Upper lobe of left lung (tissue), 6 donors: ENCODE data around the gene RPS2. TPM values are rescaled to one million over a fixed set of nuclear protein-coding genes. Genes with fewer than 3 reads are reported as not detected.

Source experiments
- ATAC-seq, 2 donors: fragments of 200-7000 bp; cut with Tn5 transposase; one replicate each; pipeline ENCODE4 v1.9.1; 2022; ENCODE audit warnings: mild to moderate bottlenecking in 2 of 2, moderate library complexity in 2 of 2; ENCODE audit not compliant: low FRiP score in 2 of 2
- DNase-seq, 2 donors: peaks; one replicate each; pipeline ENCODE4 v3.0.0-alpha.2; 2019 to 2020
- H3K27ac ChIP-seq, 4 donors: fragments of 200-600 bp; sonication (generic); one replicate each; pipeline ENCODE4 v1.5.1; 2016 to 2019
- H3K27me3 ChIP-seq, 4 donors: fragments of 200-600 bp; sonication (generic); one replicate each; pipeline ENCODE4 v1.5.1; 2017 to 2019
- H3K36me3 ChIP-seq, 4 donors: fragments of 200-600 bp; sonication (generic); one replicate each; pipeline ENCODE4 v1.5.1; 2016 to 2019
- H3K4me1 ChIP-seq, 4 donors: fragments of 200-600 bp; sonication (generic); one replicate each; pipeline ENCODE4 v1.5.1; 2018 to 2019
- H3K4me3 ChIP-seq, 4 donors: fragments of 200-600 bp; sonication (generic); one replicate each; pipeline ENCODE4 v1.5.1; 2017 to 2019; ENCODE audit warnings: mild to moderate bottlenecking in 2 of 4, moderate library complexity in 1 of 4
- H3K9me3 ChIP-seq, 4 donors: fragments of 200-600 bp; sonication (generic); one replicate each; pipeline ENCODE4 v1.5.1; 2018 to 2019
- EP300 ChIP-seq, 4 donors: sonication (generic); formaldehyde crosslinking; IDR thresholded peaks; one replicate each; pipeline ENCODE4 v1.5.1; 2017; ENCODE audit warnings: antibody characterized with exemption in 4 of 4, control low read depth in 2 of 4
- POLR2A ChIP-seq, 4 donors: fragments of 450-650 bp; IDR thresholded peaks; one replicate each; pipeline ENCODE4 v1.5.1; 2016 to 2017; ENCODE audit warnings: antibody characterized with exemption in 4 of 4, mild to moderate bottlenecking in 2 of 4
- POLR2AphosphoS5 ChIP-seq, 2 donors: sonication (generic); formaldehyde crosslinking; IDR thresholded peaks; one replicate each; pipeline ENCODE4 v1.5.1; 2017; ENCODE audit warnings: antibody characterized with exemption in 2 of 2
- WGBS, 2 donors: methylation state at CpG; one replicate each; pipeline ENCODE4 v1.1.5; 2017 to 2018; 5-methylcytosine and 5-hydroxymethylcytosine counted together
- total RNA-seq, 6 donors: library from RNA; depleted of rRNA in 4 of 6; stranded (reverse); fragments of >200 nt in 4 of 6; gene quantifications; one replicate each; pipeline versions ENCODE4 v1.1.0 to v1.2.1, GENCODE V29; 2016 to 2021
- TF ChIP-seq, protein P1 (sequence below), 6 experiments: fragments of 450-650 bp in 4 of 6; fragments of 200-600 bp in 2 of 6; sonication (generic) in 2 of 6; IDR thresholded peaks; one replicate each; pipeline ENCODE4 v1.5.1; 2016 to 2019; ENCODE audit warnings: antibody characterized with exemption in 6 of 6
- donor health status: DM: no; HTN: no; CAD: no; lungs with moderate emphysema.
- donor health status: DM: no; HTN: yes; CAD: no; lungs with severe emphysema.

Gene RPS2
- total RNA-seq, 6 donors from 2014 or later: 1,128 to 1,943 (median 1,579) TPM

DNA sequence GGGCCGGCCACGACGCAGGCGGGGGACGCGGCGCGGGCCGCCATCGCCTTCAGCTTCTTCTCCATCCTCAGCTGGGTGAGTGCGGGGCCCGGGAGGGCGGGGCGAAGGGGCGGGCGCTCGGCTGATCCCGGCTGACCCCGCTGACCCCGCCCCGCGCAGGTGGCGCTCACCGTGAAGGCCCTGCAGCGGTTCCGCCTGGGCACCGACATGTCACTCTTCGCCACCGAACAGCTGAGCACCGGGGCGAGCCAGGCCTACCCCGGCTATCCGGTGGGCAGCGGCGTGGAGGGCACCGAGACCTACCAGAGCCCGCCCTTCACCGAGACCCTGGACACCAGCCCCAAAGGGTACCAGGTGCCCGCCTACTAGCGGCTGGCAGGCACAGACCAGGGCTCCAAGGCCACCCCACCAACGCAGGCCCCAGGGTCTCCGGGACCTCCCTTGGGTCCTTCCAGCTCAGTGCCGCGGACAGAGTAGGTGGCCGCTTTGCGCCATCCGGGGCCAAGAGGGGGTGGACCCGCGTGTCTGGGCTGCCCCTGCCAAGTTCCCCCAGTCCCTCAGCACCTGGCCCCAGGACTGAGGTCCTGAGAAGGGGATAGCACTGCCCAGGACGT lies 28.2 kb upstream of the RPS2 start:
- Histone ChIP-seq H3K36me3 (peaks cover 0 to 12% (median 5%) of the 10 kb centered on the region in 4 donors), H3K4me3 (peak overlapping the region in 3 of 4 donors; percentile 35 to 51 (median 46)), H3K4me1 (peaks cover 26 to 42% (median 29%) of the 10 kb centered on the region in 4 donors), H3K27me3 (peaks cover 0 to 30% (median 21%) of the 10 kb centered on the region in 4 donors), H3K9me3 (peaks cover 0 to 8% (median 2%) of the 10 kb centered on the region in 4 donors), H3K27ac (peak overlapping the region in 1 of 4 donors; percentile 58)
- ATAC-seq (no peak), DNase-seq (peak in 1 of 2 donors; percentile 92)
- 49 to 50% methylated on average over 15 to 50 of the region's 50 CpGs for WGBS, 2 donors
- TF ChIP-seq POLR2AphosphoS5 (IDR thresholded peaks at IDR 0.05) (no peak), POLR2A (IDR thresholded peaks at IDR 0.05) (no peak), EP300 (IDR thresholded peaks at IDR 0.05) (no peak)
- TF ChIP-seq, protein P1, sequence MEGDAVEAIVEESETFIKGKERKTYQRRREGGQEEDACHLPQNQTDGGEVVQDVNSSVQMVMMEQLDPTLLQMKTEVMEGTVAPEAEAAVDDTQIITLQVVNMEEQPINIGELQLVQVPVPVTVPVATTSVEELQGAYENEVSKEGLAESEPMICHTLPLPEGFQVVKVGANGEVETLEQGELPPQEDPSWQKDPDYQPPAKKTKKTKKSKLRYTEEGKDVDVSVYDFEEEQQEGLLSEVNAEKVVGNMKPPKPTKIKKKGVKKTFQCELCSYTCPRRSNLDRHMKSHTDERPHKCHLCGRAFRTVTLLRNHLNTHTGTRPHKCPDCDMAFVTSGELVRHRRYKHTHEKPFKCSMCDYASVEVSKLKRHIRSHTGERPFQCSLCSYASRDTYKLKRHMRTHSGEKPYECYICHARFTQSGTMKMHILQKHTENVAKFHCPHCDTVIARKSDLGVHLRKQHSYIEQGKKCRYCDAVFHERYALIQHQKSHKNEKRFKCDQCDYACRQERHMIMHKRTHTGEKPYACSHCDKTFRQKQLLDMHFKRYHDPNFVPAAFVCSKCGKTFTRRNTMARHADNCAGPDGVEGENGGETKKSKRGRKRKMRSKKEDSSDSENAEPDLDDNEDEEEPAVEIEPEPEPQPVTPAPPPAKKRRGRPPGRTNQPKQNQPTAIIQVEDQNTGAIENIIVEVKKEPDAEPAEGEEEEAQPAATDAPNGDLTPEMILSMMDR (IDR thresholded peaks at IDR 0.05): no peak

DNA sequence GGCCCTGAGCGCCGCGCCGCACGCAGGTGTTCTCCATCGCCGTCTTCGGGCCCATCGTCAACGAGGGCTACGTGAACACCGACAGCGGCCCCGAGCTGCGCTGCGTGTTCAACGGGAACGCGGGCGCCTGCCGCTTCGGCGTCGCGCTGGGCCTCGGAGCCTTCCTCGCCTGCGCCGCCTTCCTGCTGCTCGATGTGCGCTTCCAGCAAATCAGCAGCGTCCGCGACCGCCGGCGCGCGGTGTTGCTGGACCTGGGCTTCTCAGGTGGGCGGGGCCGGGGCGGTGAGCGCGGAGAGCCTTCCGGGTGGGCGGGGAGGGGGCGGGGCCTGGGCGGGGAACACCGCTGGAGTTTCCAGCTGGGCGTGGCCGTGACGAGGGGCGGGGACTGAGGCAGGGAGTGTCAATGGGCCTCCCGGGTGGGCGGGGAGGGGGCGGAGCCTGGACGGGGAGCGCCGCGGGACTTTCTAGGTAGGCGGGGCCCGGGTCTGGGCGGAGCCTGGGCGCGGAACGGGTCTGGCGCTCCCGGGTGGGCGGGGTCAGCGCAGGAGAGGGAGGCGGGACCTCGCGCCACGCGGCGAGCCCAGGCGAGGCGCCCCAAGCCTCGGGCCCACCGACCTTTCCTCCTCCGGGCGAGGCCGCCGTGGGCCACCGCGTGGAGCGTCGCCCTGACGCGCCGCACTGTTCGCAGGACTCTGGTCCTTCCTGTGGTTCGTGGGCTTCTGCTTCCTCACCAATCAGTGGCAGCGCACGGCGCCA lies 27.5 kb upstream of the RPS2 start:
- Histone ChIP-seq H3K4me1 (peaks cover 26 to 42% (median 29%) of the 10 kb centered on the region in 4 donors), H3K27ac (peak overlapping the region in 3 of 4 donors; percentile 34 to 58 (median 52)), H3K27me3 (peaks cover 0 to 30% (median 21%) of the 10 kb centered on the region in 4 donors), H3K4me3 (peak overlapping the region in 3 of 4 donors; percentile 35 to 51 (median 46)), H3K9me3 (peaks cover 0 to 8% (median 2%) of the 10 kb centered on the region in 4 donors), H3K36me3 (peaks cover 0 to 6% (median 4%) of the 10 kb centered on the region in 4 donors)
- 7 to 9% methylated on average over 12 to 35 of the region's 96 CpGs for WGBS, 2 donors
- TF ChIP-seq POLR2A (IDR thresholded peaks at IDR 0.05) (peak in 1 of 4 donors; percentile 58), POLR2AphosphoS5 (IDR thresholded peaks at IDR 0.05) (peak in 1 of 2 donors; percentile 51)
- TF ChIP-seq, protein P1 (IDR thresholded peaks at IDR 0.05): no peak
- ATAC-seq (peak; percentile 87 to 92), DNase-seq (peak; percentile 94 to 99)

DNA sequence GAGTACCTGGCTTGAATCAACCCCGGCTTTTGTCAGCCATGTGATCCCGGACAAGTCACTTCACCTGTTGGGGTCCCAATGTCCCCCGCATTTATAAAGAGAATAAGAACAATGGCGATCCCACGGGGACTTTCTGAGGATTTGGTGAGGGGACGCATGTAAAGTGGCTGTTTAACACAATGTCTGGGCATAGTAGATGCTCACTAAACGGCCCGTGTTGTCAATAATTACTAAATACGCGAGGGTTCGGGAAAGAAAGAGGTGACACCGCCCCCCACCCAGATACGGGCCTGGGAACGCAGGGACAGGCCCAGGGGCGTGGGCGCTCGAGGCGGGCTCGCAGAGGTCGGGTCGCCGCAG lies 26.9 kb upstream of the RPS2 start:
- Histone ChIP-seq H3K27ac (peak overlapping the region in 3 of 4 donors; percentile 34 to 58 (median 52)), H3K4me3 (peak overlapping the region in 3 of 4 donors; percentile 35 to 51 (median 46))

GRCh38 chr16:1991135-1991551 lies 26.5 kb upstream of the RPS2 start:
- peaks cover 0 to 11% (median 8%) of the 10 kb centered on the region in 4 donors for H3K36me3 ChIP-seq
- TF ChIP-seq POLR2A (IDR thresholded peaks at IDR 0.05): no peak
- TF ChIP-seq, protein P1 (IDR thresholded peaks at IDR 0.05): no peak
- TF ChIP-seq POLR2AphosphoS5 (IDR thresholded peaks at IDR 0.05): no peak
- TF ChIP-seq EP300 (IDR thresholded peaks at IDR 0.05): no peak
- ATAC-seq (no peak), DNase-seq (peak; percentile 38 to 75)
- 4 to 10% methylated on average over 4 to 14 of the region's 18 CpGs for WGBS, 2 donors
- peaks cover 0 to 8% (median 2%) of the 10 kb centered on the region in 4 donors for H3K9me3 ChIP-seq
- H3K27me3 ChIP-seq: peaks cover 0 to 30% (median 21%) of the 10 kb centered on the region in 4 donors
- H3K4me1 ChIP-seq: peaks cover 26 to 42% (median 29%) of the 10 kb centered on the region in 4 donors
- peak overlapping the region in 2 of 4 donors; percentile 46 to 51 for H3K4me3 ChIP-seq
- peak overlapping the region in 1 of 4 donors; percentile 52 for H3K27ac ChIP-seq

More for the DNA sequence above, 26.9 kb upstream of the RPS2 start:
- Histone ChIP-seq H3K4me1 (peaks cover 26 to 42% (median 29%) of the 10 kb centered on the region in 4 donors), H3K36me3 (peaks cover 0 to 7% (median 4%) of the 10 kb centered on the region in 4 donors), H3K9me3 (peaks cover 0 to 8% (median 2%) of the 10 kb centered on the region in 4 donors), H3K27me3 (peaks cover 0 to 30% (median 21%) of the 10 kb centered on the region in 4 donors)
- 20 to 21% methylated on average over 13 to 22 of the region's 22 CpGs for WGBS, 2 donors
- ATAC-seq (no peak), DNase-seq (no peak)
- TF ChIP-seq POLR2A (IDR thresholded peaks at IDR 0.05): no peak
